H1 (cell line): ENCODE results near the gene EPG5.

Source experiments
- CTCF ChIP-seq, 3 experiments: IDR thresholded peaks; 1 replicate in 2 of 3; 2 replicates in 1 of 3; pipeline versions ENCODE4 v1.5.1 to v1.6.1; 2011; ENCODE audit warnings: low read length in 3 of 3, mild to moderate bottlenecking in 3 of 3, inconsistent platforms in 2 of 3, low read depth in 1 of 3, moderate library complexity in 1 of 3; ENCODE audit not compliant: insufficient read depth in 1 of 3; ENCODE audit errors: control extremely low read depth in 1 of 3
- EZH2 ChIP-seq: fragments of 200-600 bp; sonication (generic); IDR thresholded peaks from 2 replicates; pipeline ENCODE4 v1.7.1; 2012; ENCODE audit warnings: low read depth, mild to moderate bottlenecking, moderate library complexity, low read length, inconsistent platforms; ENCODE audit not compliant: severe bottlenecking
- HDAC6 ChIP-seq: IDR thresholded peaks from one replicate; pipeline ENCODE4 v1.7.1; 2012; ENCODE audit warnings: low read depth, mild to moderate bottlenecking, inconsistent platforms, low read length, moderate library complexity
- KDM1A ChIP-seq: fragments of 200-600, 300-600 bp; sonication (generic); IDR thresholded peaks from 2 replicates; pipeline ENCODE4 v1.7.1; 2016; ENCODE audit warnings: mild to moderate bottlenecking, low read length, borderline replicate concordance
- KDM5A ChIP-seq: fragments of 200-600 bp; IDR thresholded peaks from 2 replicates; pipeline ENCODE4 v1.7.1; 2012; ENCODE audit warnings: mild to moderate bottlenecking, low read length, inconsistent platforms, mixed read lengths
- SIX5 ChIP-seq: IDR thresholded peaks from 2 replicates; pipeline ENCODE4 v1.6.1; 2011; ENCODE audit warnings: mild to moderate bottlenecking, low read depth, low read length
- SUZ12 ChIP-seq: fragments of 200-600 bp; sonication (generic); IDR thresholded peaks from 2 replicates; pipeline ENCODE4 v1.6.1; 2012; ENCODE audit warnings: mild to moderate bottlenecking, inconsistent platforms, low read length, moderate library complexity, mixed read lengths
- YY1 ChIP-seq: IDR thresholded peaks from 2 replicates; pipeline ENCODE4 v1.6.1; 2011; ENCODE audit warnings: low read depth, mild to moderate bottlenecking, low read length

- no peak for TF ChIP-seq KDM1A
- no peak for TF ChIP-seq CTCF (IDR thresholded peaks at IDR 0.05; ENCODE audit: control extremely low read depth in 1 of 3, insufficient read depth in 1 of 3, low read depth in 1 of 3, low read length in 3 of 3)
- TF ChIP-seq YY1, result no peak
- no peak for TF ChIP-seq SUZ12
- TF ChIP-seq SIX5, result no peak
- no peak for TF ChIP-seq EZH2
- no peak for TF ChIP-seq KDM5A
- TF ChIP-seq HDAC6, result no peak
Observed at GRCh38 chr18:45838302-45839070, 128.6 kb downstream of the EPG5 start.
